ENCODE measurements around the gene TRAPPC5.
A peak's percentile ranks its signal among the peaks of the same experiment; 100 is the strongest.

The TRAPPC5 gene

GRCh38 chr19:7680606-7681339 lies at the start of gene TRAPPC5:
Gene TRAPPC5, plus strand, starts transcription at chr19:7680833. Its CDS starts 1,421 bp downstream, at chr19:7682254.
- H3K9ac ChIP-seq (ENCODE audit: low read depth, low read length) = no peak within 1 kb of the TSS
- H3K27ac ChIP-seq (ENCODE audit: low read depth, low read length) = peak within 1 kb of the TSS; percentile 50
- H3K4me1 ChIP-seq (ENCODE audit: control insufficient read depth, insufficient read depth, low read length) = peaks cover 4% of the 10 kb centered on the region; the same call in 1 of the 2 replicates
- no peaks in the 10 kb centered on the region for H3K9me3 ChIP-seq (ENCODE audit: control insufficient read depth, insufficient read depth, low read length)
- peak within 1 kb of the TSS; percentile 75 for H3K4me3 ChIP-seq (ENCODE audit: low read depth, low read length)
- H3K36me3 ChIP-seq (ENCODE audit: control insufficient read depth, insufficient read depth, low read length) = peaks cover 12% of the 10 kb centered on the region
- H3K27me3 ChIP-seq (ENCODE audit: control insufficient read depth, insufficient read depth, low read length) = peaks cover 12% of the 10 kb centered on the region

- Histone ChIP-seq H3K4me1 (ENCODE audit: control insufficient read depth, insufficient read depth, low read length) (0 out of 2 replicates have a peak, but pooled peaks cover 4% of the 10 kb centered on the region), H3K4me3 (ENCODE audit: low read depth, low read length) (no peak overlapping the region), H3K27ac (ENCODE audit: low read depth, low read length) (no peak overlapping the region), H3K36me3 (ENCODE audit: control insufficient read depth, insufficient read depth, low read length) (peaks cover 12% of the 10 kb centered on the region; the same call in 1 of the 2 replicates), H3K27me3 (ENCODE audit: control insufficient read depth, insufficient read depth, low read length) (peaks cover 29% of the 10 kb centered on the region), H3K9ac (ENCODE audit: low read depth, low read length) (no peak overlapping the region), H3K9me3 (ENCODE audit: control insufficient read depth, insufficient read depth, low read length) (no peaks in the 10 kb centered on the region)
Observed at GRCh38 chr19:7631577-7631976, 49.1 kb upstream of the TRAPPC5 start.

GRCh38 chr19:7632340-7633203 lies 48.1 kb upstream of the TRAPPC5 start:
- no peak overlapping the region for H3K27ac ChIP-seq (ENCODE audit: low read depth, low read length)
- peaks cover 30% of the 10 kb centered on the region for H3K27me3 ChIP-seq (ENCODE audit: control insufficient read depth, insufficient read depth, low read length)

GRCh38 chr19:7633698-7634097 lies 46.9 kb upstream of the TRAPPC5 start, which contains the start of gene PCP2:
Gene PCP2, minus strand, starts transcription at chr19:7633719. Its CDS starts 262 bp downstream, at chr19:7633457.
- H3K27me3 ChIP-seq (ENCODE audit: control insufficient read depth, insufficient read depth, low read length) = peaks cover 30% of the 10 kb centered on the region
- H3K36me3 ChIP-seq (ENCODE audit: control insufficient read depth, insufficient read depth, low read length) = 0 out of 2 replicates have a peak, but pooled peaks cover 5% of the 10 kb centered on the region
- no peaks in the 10 kb centered on the region for H3K9me3 ChIP-seq (ENCODE audit: control insufficient read depth, insufficient read depth, low read length)
- no peak within 1 kb of the TSS for H3K9ac ChIP-seq (ENCODE audit: low read depth, low read length)
- H3K4me3 ChIP-seq (ENCODE audit: low read depth, low read length) = no peak within 1 kb of the TSS
- H3K4me1 ChIP-seq (ENCODE audit: control insufficient read depth, insufficient read depth, low read length) = 0 out of 2 replicates have a peak, but pooled peaks cover 4% of the 10 kb centered on the region
- H3K27ac ChIP-seq (ENCODE audit: low read depth, low read length) = no peak within 1 kb of the TSS

More at GRCh38 chr19:7632340-7633203, 48.1 kb upstream of the TRAPPC5 start:
- no peaks in the 10 kb centered on the region for H3K9me3 ChIP-seq (ENCODE audit: control insufficient read depth, insufficient read depth, low read length)
- no peak overlapping the region for H3K4me3 ChIP-seq (ENCODE audit: low read depth, low read length)
- H3K9ac ChIP-seq (ENCODE audit: low read depth, low read length) = no peak overlapping the region
- H3K36me3 ChIP-seq (ENCODE audit: control insufficient read depth, insufficient read depth, low read length) = 0 out of 2 replicates have a peak, but pooled peaks cover 5% of the 10 kb centered on the region
- 0 out of 2 replicates have a peak, but pooled peaks cover 4% of the 10 kb centered on the region for H3K4me1 ChIP-seq (ENCODE audit: control insufficient read depth, insufficient read depth, low read length)

- peaks cover 8% of the 10 kb centered on the region; the same call in 1 of the 2 replicates for H3K36me3 ChIP-seq (ENCODE audit: control insufficient read depth, insufficient read depth, low read length)
- H3K4me1 ChIP-seq (ENCODE audit: control insufficient read depth, insufficient read depth, low read length) = no peaks in the 10 kb centered on the region
- no peak overlapping the region for H3K9ac ChIP-seq (ENCODE audit: low read depth, low read length)
- H3K4me3 ChIP-seq (ENCODE audit: low read depth, low read length) = no peak overlapping the region
- H3K27me3 ChIP-seq (ENCODE audit: control insufficient read depth, insufficient read depth, low read length) = peaks cover 30% of the 10 kb centered on the region
- H3K27ac ChIP-seq (ENCODE audit: low read depth, low read length) = no peak overlapping the region
- no peaks in the 10 kb centered on the region for H3K9me3 ChIP-seq (ENCODE audit: control insufficient read depth, insufficient read depth, low read length)
Observed at GRCh38 chr19:7635670-7636069, 45.0 kb upstream of the TRAPPC5 start.

- Histone ChIP-seq H3K27me3 (ENCODE audit: control insufficient read depth, insufficient read depth, low read length) (peaks cover 30% of the 10 kb centered on the region), H3K4me3 (ENCODE audit: low read depth, low read length) (no peak overlapping the region; the same call in 1 of the 2 replicates), H3K36me3 (ENCODE audit: control insufficient read depth, insufficient read depth, low read length) (peaks cover 8% of the 10 kb centered on the region; the same call in 1 of the 2 replicates), H3K9ac (ENCODE audit: low read depth, low read length) (no peak overlapping the region), H3K9me3 (ENCODE audit: control insufficient read depth, insufficient read depth, low read length) (no peaks in the 10 kb centered on the region), H3K27ac (ENCODE audit: low read depth, low read length) (no peak overlapping the region), H3K4me1 (ENCODE audit: control insufficient read depth, insufficient read depth, low read length) (no peaks in the 10 kb centered on the region)
Observed at GRCh38 chr19:7636317-7636690, 44.3 kb upstream of the TRAPPC5 start.

GRCh38 chr19:7636691-7637373 lies 43.8 kb upstream of the TRAPPC5 start, which contains the start of gene STXBP2:
Gene STXBP2, plus strand, starts transcription at chr19:7637110. Its CDS starts 40 bp downstream, at chr19:7637150.
- Histone ChIP-seq H3K4me3 (ENCODE audit: low read depth, low read length) (peak within 1 kb of the TSS; percentile 78), H3K36me3 (ENCODE audit: control insufficient read depth, insufficient read depth, low read length) (peaks cover 6% of the 10 kb centered on the region; the same call in 1 of the 2 replicates), H3K9ac (ENCODE audit: low read depth, low read length) (peak within 1 kb of the TSS; percentile 65; the same call in 1 of the 2 replicates), H3K4me1 (ENCODE audit: control insufficient read depth, insufficient read depth, low read length) (no peaks in the 10 kb centered on the region), H3K27ac (ENCODE audit: low read depth, low read length) (peak within 1 kb of the TSS; percentile 65), H3K9me3 (ENCODE audit: control insufficient read depth, insufficient read depth, low read length) (no peaks in the 10 kb centered on the region), H3K27me3 (ENCODE audit: control insufficient read depth, insufficient read depth, low read length) (peaks cover 30% of the 10 kb centered on the region)

GRCh38 chr19:7637374-7638256 lies 43.0 kb upstream of the TRAPPC5 start:
- Histone ChIP-seq H3K4me3 (ENCODE audit: low read depth, low read length) (peak overlapping the region; percentile 78), H3K36me3 (ENCODE audit: control insufficient read depth, insufficient read depth, low read length) (peaks cover 3% of the 10 kb centered on the region), H3K27me3 (ENCODE audit: control insufficient read depth, insufficient read depth, low read length) (peaks cover 30% of the 10 kb centered on the region), H3K27ac (ENCODE audit: low read depth, low read length) (peak overlapping the region; percentile 65), H3K9me3 (ENCODE audit: control insufficient read depth, insufficient read depth, low read length) (no peaks in the 10 kb centered on the region), H3K9ac (ENCODE audit: low read depth, low read length) (peak overlapping the region; percentile 65; the same call in 1 of the 2 replicates), H3K4me1 (ENCODE audit: control insufficient read depth, insufficient read depth, low read length) (no peaks in the 10 kb centered on the region)

GRCh38 chr19:7638802-7639465 lies 41.7 kb upstream of the TRAPPC5 start:
- H3K27me3 ChIP-seq (ENCODE audit: control insufficient read depth, insufficient read depth, low read length) = peaks cover 28% of the 10 kb centered on the region
- no peaks in the 10 kb centered on the region for H3K9me3 ChIP-seq (ENCODE audit: control insufficient read depth, insufficient read depth, low read length)
- H3K4me1 ChIP-seq (ENCODE audit: control insufficient read depth, insufficient read depth, low read length) = no peaks in the 10 kb centered on the region
- H3K27ac ChIP-seq (ENCODE audit: low read depth, low read length) = no peak overlapping the region
- no peak overlapping the region for H3K9ac ChIP-seq (ENCODE audit: low read depth, low read length)
- peaks cover 3% of the 10 kb centered on the region for H3K36me3 ChIP-seq (ENCODE audit: control insufficient read depth, insufficient read depth, low read length)
- H3K4me3 ChIP-seq (ENCODE audit: low read depth, low read length) = no peak overlapping the region

All from HUES48 (cell line).